ENCODE results near the gene HTR3A. TPM values are rescaled to one million over a fixed set of nuclear protein-coding genes. Genes with fewer than 3 reads are reported as not detected.

HTR3A gene
- total and polyA plus RNA-seq, 9 of the 15 experiments (the other 6 are each of a cell fraction or from before 2014, with no cell fraction given) = not detected

GRCh38 chr11:113982306-113982705 is 7.4 kb downstream of the HTR3A start:
- Histone ChIP-seq H3K27ac (ENCODE audit: extremely low read depth, low read depth, low read length) (no peak overlapping the region), H3K27me3 (ENCODE audit: control insufficient read depth in 2 of 2, insufficient read depth in 2 of 2, low read length in 2 of 2) (peaks cover 18 to 72% of the 10 kb centered on the region in 2 experiments), H3K4me2 (ENCODE audit: insufficient read depth, low read length) (no peak overlapping the region), H3K9ac (ENCODE audit: insufficient read depth in 1 of 2, low read depth in 2 of 2, low read length in 2 of 2) (no peak overlapping the region), H3K36me3 (ENCODE audit: control insufficient read depth, insufficient read depth, low read length) (no peaks in the 10 kb centered on the region), H3K79me2 (ENCODE audit: control insufficient read depth, insufficient read depth, low read length) (no peaks in the 10 kb centered on the region), H3K9me1 (ENCODE audit: control insufficient read depth, insufficient read depth, low read length) (no peaks in the 10 kb centered on the region), H2AFZ (ENCODE audit: low read depth, low read length) (no peak overlapping the region), H3K4me1 (replicated peaks in 1 of 2; ENCODE audit: control insufficient read depth in 2 of 2, insufficient read depth in 2 of 2, low read length in 2 of 2) (no peaks in the 10 kb centered on the region), H3K9me3 (replicated peaks; ENCODE audit: control insufficient read depth, insufficient read depth, low read depth, low read length) (no peaks in the 10 kb centered on the region), H3K4me3 (no peak overlapping the region), H4K20me1 (replicated peaks; ENCODE audit: control insufficient read depth, insufficient read depth, low read length) (no peaks in the 10 kb centered on the region; the same call in 1 of the 2 replicates)
- DNase-seq (ENCODE audit: extremely low read depth in 1 of 4, low spot score in 3 of 4) (no peak), ATAC-seq (no peak), FAIRE-seq (no peak)
- in situ Hi-C loops (cut with MboI) (no loop called here), intact Hi-C loops (cut with micrococcal nuclease) (no loop called here)
- TF ChIP-seq ZNF696 (CRISPR knock-in tag; conservative IDR thresholded peaks at IDR 0.05) = no peak
- no peak for TF ChIP-seq NR2C1 (IDR thresholded peaks at IDR 0.05)
- TF ChIP-seq NR2C1 (tag; IDR thresholded peaks at IDR 0.05) = no peak
- TF ChIP-seq TCF7L2 (IDR thresholded peaks at IDR 0.05; ENCODE audit: low read depth, low read length) = no peak
- no peak for TF ChIP-seq SNAPC5 (CRISPR knock-in tag; IDR thresholded peaks at IDR 0.05)
- no peak for TF ChIP-seq U2AF2 (optimal IDR thresholded peaks at IDR 0.05; ENCODE audit: low read depth, low read length)
- no peak for TF ChIP-seq PCBP1 (IDR thresholded peaks at IDR 0.05; ENCODE audit: low read depth, low read length, poor library complexity, severe bottlenecking)
- TF ChIP-seq SIN3A (IDR thresholded peaks at IDR 0.05; ENCODE audit: borderline replicate concordance in 2 of 2, control insufficient read depth in 1 of 2, low read depth in 2 of 2, low read length in 2 of 2) = no peak
- TF ChIP-seq ZNF77 (CRISPR knock-in tag; IDR thresholded peaks at IDR 0.05) = no peak
- TF ChIP-seq RBM14 (IDR thresholded peaks at IDR 0.05; ENCODE audit: borderline replicate concordance, insufficient read depth, low read depth, low read length) = no peak
- TF ChIP-seq MLX (CRISPR knock-in tag; conservative IDR thresholded peaks at IDR 0.05) = no peak
- no TSS peak for BruUV-seq (replicated peaks)
- CTCF ChIA-PET (ENCODE audit: low intra/inter-chr PET ratio) = no interaction called here
- POLR2A ChIA-PET = interaction anchor here (0.9 kb wide), 1 partner anchor 14 kb away, joined by 3 read pairs; no protein-coding TSS in a partner anchor
